Activated CD8-positive, alpha-beta memory T cell treated with anti-CD3 and anti-CD28 coated beads, Interleukin-2, amount 50 U/mL, for 24 hours (primary cell): ENCODE measurements around the gene BEST4.
"Not testable (repeated sequence)": the region's sequence is repeated elsewhere in the genome, so short reads cannot be mapped to it uniquely, and the experiment has no call there.

Experiments
- DNase-seq: peaks from one replicate; pipeline ENCODE4 v3.0.0-alpha.2; 2020; ENCODE audit errors: extremely low read depth

Gene BEST4

GRCh38 chr1:44777969-44778635 lies 9.9 kb downstream of the BEST4 start:
- DNase-seq: no peak

GRCh38 chr1:44777547-44777946 lies 10.4 kb downstream of the BEST4 start:
- no peak for DNase-seq

- no peak for DNase-seq
Measured at GRCh38 chr1:44776730-44777068, 11.3 kb downstream of the BEST4 start.

GRCh38 chr1:44775930-44776729 lies 11.8 kb downstream of the BEST4 start:
- no peak for DNase-seq

- peak; percentile 83 for DNase-seq
Measured at GRCh38 chr1:44775078-44775929, 12.7 kb downstream of the BEST4 start, which contains the start of gene RPS8. Gene RPS8 (plus strand): TSS chr1:44775540. CDS start chr1:44775597, 57 bp downstream.

- DNase-seq: not testable (repeated sequence)
Measured at GRCh38 chr1:44766421-44766820, 21.5 kb downstream of the BEST4 start.

GRCh38 chr1:44760876-44761275 lies 27.1 kb downstream of the BEST4 start:
- DNase-seq: no peak

GRCh38 chr1:44759077-44759476 lies 28.9 kb downstream of the BEST4 start:
- DNase-seq: no peak

GRCh38 chr1:44757420-44757819 lies 30.6 kb downstream of the BEST4 start:
- DNase-seq: no peak

- DNase-seq: no peak
Measured at GRCh38 chr1:44747878-44748277, 40.1 kb downstream of the BEST4 start.

- no peak for DNase-seq
Measured at GRCh38 chr1:44743211-44743610, 44.8 kb downstream of the BEST4 start.

GRCh38 chr1:44740179-44740617 lies 47.8 kb downstream of the BEST4 start:
- DNase-seq: no peak

GRCh38 chr1:44739307-44740178 lies 48.4 kb downstream of the BEST4 start, which contains the start of gene KIF2C:
Gene KIF2C (plus strand): TSS chr1:44739837. CDS start chr1:44739933, 96 bp downstream.
- peak; percentile 93 for DNase-seq

- DNase-seq: not testable (repeated sequence)
Measured at GRCh38 chr1:44738953-44739306, 49.0 kb downstream of the BEST4 start.

GRCh38 chr1:44735992-44736391 lies 52.0 kb downstream of the BEST4 start:
- no peak for DNase-seq

GRCh38 chr1:44733784-44734183 lies 54.2 kb downstream of the BEST4 start:
- DNase-seq: no peak
